Measurements from ENCODE around the gene TIGD6. TPM values are rescaled to one million over a fixed set of nuclear protein-coding genes. Genes with fewer than 3 reads are reported as not detected.

Gene TIGD6
- total RNA-seq (1 to 10 TPM; 1.9 to 4.2 (median 2.9) TPM), polyA plus RNA-seq (1 to 10 TPM; 1.4 to 7.8 (median 2.4) TPM)
- long read RNA-seq, donor 1, full-length matches to known transcripts = 1 of 1 reads
- long read RNA-seq, donor 1, partial matches to known transcripts = 0 of 1 reads
- long read RNA-seq, donor 1, other reads (novel, unspliced or antisense) = 0 of 1 reads
- long read RNA-seq, donor 2, partial matches to known transcripts = 0 of 1 reads
- long read RNA-seq, donor 2, other reads (novel, unspliced or antisense) = 0 of 1 reads

- 0% methylated on average over 62 to 72 of the region's 72 CpGs for WGBS, 3 donors
- Histone ChIP-seq H3K36me3 (ENCODE audit: insufficient read depth in 1 of 2, low read depth in 1 of 2) (peaks cover 2 to 32% of the 10 kb centered on the region in 2 donors), H3K9me3 (no peaks in the 10 kb centered on the region), H3K27ac (peak within 1 kb of the TSS; percentile 96), H3K4me1 (peaks cover 29% of the 10 kb centered on the region), H3K27me3 (ENCODE audit: insufficient read depth in 3 of 3, low read length in 2 of 3) (no peaks in the 10 kb centered on the region), H3K4me3 (peak within 1 kb of the TSS; percentile 97)
- TF ChIP-seq, protein P1, sequence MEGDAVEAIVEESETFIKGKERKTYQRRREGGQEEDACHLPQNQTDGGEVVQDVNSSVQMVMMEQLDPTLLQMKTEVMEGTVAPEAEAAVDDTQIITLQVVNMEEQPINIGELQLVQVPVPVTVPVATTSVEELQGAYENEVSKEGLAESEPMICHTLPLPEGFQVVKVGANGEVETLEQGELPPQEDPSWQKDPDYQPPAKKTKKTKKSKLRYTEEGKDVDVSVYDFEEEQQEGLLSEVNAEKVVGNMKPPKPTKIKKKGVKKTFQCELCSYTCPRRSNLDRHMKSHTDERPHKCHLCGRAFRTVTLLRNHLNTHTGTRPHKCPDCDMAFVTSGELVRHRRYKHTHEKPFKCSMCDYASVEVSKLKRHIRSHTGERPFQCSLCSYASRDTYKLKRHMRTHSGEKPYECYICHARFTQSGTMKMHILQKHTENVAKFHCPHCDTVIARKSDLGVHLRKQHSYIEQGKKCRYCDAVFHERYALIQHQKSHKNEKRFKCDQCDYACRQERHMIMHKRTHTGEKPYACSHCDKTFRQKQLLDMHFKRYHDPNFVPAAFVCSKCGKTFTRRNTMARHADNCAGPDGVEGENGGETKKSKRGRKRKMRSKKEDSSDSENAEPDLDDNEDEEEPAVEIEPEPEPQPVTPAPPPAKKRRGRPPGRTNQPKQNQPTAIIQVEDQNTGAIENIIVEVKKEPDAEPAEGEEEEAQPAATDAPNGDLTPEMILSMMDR (IDR thresholded peaks at IDR 0.05) = no peak
- intact Hi-C loops (cut with DNase I) = no loop called here
- DNase-seq (peak; percentile 95 to 97), ATAC-seq (peak; percentile 94 to 96 (median 96))
Measured at GRCh38 chr5:150000256-150000989, at the start of gene TIGD6, which contains the start of gene HMGXB3. Gene TIGD6 (minus strand): TSS chr5:150000654. CDS start chr5:149996348, 4,306 bp downstream. Gene HMGXB3 (plus strand): TSS chr5:150000739. CDS start chr5:150004853, 4,114 bp downstream.

DNA sequence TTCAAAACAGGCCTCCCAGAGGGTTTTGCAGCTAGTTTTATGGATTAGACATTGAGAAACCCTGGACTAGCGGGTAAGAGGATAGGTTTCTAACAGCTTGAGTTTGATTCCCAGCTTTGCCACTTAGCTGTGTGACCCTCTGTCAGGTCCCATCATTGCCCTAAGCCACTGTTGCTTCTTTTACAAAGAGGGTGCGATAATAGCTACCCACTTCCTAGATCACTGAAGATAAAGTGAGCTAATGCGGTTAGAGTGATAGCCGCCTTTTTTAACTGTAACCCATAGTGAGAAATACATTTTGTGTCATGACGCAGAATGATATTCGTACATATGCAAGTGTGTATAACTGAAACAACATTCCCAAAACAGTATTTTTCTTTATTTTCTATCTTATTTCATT, 45.6 kb upstream of the TIGD6 start:
- Histone ChIP-seq H3K9me3 (no peaks in the 10 kb centered on the region), H3K4me3 (no peak overlapping the region), H3K27ac (no peak overlapping the region), H3K36me3 (ENCODE audit: insufficient read depth in 1 of 2, low read depth in 1 of 2) (peaks cover 29 to 97% of the 10 kb centered on the region in 2 donors), H3K27me3 (ENCODE audit: insufficient read depth in 3 of 3, low read length in 2 of 3) (no peaks in the 10 kb centered on the region), H3K4me1 (peaks cover 32% of the 10 kb centered on the region)
- TF ChIP-seq, protein P1 (IDR thresholded peaks at IDR 0.05) = no peak
- intact Hi-C loops (cut with DNase I) = no loop called here
- DNase-seq = no peak
- ATAC-seq = no peak
- 80 to 97% (median 94%) methylated on average over 6 of the region's 6 CpGs for WGBS, 3 donors

DNA sequence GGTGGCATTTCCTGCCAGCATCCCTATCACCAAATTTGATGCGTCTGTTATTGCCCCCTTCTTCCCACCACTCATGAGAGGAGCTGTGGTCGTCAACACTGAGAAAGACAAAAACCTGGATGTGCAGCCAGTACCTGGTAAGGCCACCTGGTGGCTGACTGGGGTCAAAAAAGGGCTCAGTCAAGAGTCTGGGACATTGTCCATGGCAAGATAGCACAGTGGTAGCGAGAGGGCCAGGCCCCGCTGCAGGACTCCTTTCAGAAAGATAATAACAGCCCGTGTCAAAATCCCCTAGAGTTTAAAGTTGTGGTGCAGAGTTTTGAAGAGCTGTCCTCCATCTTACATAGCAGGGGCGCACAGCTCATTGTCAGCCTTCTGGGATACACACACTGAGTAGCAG, 45.1 kb upstream of the TIGD6 start:
- Histone ChIP-seq H3K27me3 (ENCODE audit: insufficient read depth in 3 of 3, low read length in 2 of 3) (no peaks in the 10 kb centered on the region), H3K27ac (no peak overlapping the region), H3K36me3 (ENCODE audit: insufficient read depth in 1 of 2, low read depth in 1 of 2) (peaks cover 31 to 97% of the 10 kb centered on the region in 2 donors), H3K9me3 (no peaks in the 10 kb centered on the region), H3K4me3 (no peak overlapping the region), H3K4me1 (peaks cover 32% of the 10 kb centered on the region)
- 90 to 95% (median 92%) methylated on average over 6 of the region's 6 CpGs for WGBS, 3 donors
- intact Hi-C loops (cut with DNase I) = no loop called here
- DNase-seq (no peak), ATAC-seq (no peak)
- TF ChIP-seq, protein P1 (IDR thresholded peaks at IDR 0.05) = no peak

DNA sequence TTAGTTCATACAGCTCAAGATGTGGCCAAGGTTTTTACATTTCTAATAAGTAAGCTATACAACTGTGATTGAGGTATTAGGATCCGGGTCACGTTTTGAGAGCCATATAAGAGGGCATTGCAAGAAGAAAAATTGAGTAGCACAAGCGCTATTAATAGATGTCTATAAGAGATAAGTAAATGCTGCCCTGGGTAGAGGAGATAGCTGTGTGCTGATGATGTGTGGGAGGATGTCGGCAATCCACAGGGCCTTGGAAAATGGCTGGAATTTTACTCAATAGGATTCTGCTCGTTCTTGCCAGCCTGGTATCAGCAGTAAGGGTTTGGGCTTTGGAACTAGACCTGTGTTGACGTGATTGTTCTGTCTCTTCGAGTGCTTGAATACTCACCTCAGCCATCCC, 44.3 kb upstream of the TIGD6 start:
- ATAC-seq = no peak

More for the DNA sequence above, 44.3 kb upstream of the TIGD6 start:
- Histone ChIP-seq H3K9me3 (no peaks in the 10 kb centered on the region), H3K4me3 (no peak overlapping the region), H3K4me1 (peaks cover 32% of the 10 kb centered on the region), H3K27me3 (ENCODE audit: insufficient read depth in 3 of 3, low read length in 2 of 3) (no peaks in the 10 kb centered on the region), H3K36me3 (ENCODE audit: insufficient read depth in 1 of 2, low read depth in 1 of 2) (peaks cover 30 to 97% of the 10 kb centered on the region in 2 donors), H3K27ac (no peak overlapping the region)
- intact Hi-C loops (cut with DNase I) = no loop called here
- TF ChIP-seq, protein P1 (IDR thresholded peaks at IDR 0.05) = no peak
- DNase-seq = no peak
- 78 to 95% (median 84%) methylated on average over 7 of the region's 7 CpGs for WGBS, 3 donors

Measured in psoas muscle (tissue), 8 donors.